ENCODE measurements around the gene SMPDL3B. TPM values are rescaled to one million over a fixed set of nuclear protein-coding genes. Genes with fewer than 3 reads are reported as not detected.

Gene SMPDL3B, protein sequence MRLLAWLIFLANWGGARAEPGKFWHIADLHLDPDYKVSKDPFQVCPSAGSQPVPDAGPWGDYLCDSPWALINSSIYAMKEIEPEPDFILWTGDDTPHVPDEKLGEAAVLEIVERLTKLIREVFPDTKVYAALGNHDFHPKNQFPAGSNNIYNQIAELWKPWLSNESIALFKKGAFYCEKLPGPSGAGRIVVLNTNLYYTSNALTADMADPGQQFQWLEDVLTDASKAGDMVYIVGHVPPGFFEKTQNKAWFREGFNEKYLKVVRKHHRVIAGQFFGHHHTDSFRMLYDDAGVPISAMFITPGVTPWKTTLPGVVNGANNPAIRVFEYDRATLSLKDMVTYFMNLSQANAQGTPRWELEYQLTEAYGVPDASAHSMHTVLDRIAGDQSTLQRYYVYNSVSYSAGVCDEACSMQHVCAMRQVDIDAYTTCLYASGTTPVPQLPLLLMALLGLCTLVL
- total RNA-seq, result 0.42 TPM
- polyA plus RNA-seq, result 0.49 TPM

DNA sequence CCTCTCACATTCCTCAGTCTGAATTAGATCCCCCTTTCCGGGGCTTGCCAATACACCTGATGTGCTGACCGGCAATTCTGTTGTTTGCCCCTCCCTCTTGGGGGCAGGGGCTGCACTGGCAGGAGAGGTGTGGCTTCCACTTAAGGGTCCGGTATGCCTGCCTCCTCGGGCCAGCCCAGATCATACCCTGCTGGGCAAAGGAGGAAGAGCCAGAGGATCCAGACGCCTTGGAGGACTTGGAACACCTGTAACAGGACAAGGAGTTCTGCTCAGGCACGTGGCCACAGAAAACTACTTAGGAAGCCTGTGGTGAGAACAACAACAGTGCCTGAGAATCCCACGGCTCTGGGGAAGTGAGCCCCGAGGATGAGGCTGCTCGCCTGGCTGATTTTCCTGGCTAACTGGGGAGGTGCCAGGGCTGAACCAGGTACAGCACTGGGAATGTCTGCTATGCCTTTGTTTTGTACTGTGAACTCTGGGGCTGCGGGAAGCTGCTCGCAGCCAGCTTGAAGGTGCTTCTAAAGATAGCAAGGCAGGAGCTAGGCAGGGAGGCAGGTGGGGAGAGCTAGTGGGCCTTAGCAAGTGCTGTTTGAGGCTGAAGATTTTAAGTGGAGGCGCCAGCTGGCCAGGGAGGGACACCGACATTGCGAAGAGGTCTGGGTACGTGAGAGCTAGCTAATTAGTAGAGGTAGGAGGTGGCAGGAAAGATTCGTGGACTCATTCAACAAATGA, at the start of gene SMPDL3B:
SMPDL3B (plus strand) TSS at position 183 of the 732 bp plus-strand sequence; CDS start at position 367, 184 bp downstream.
- H3K4me1 ChIP-seq (ENCODE audit: insufficient read depth), result no peaks in the 10 kb centered on the region
- no peak for DNase-seq (ENCODE audit: extremely low spot score)
- H3K27ac ChIP-seq (ENCODE audit: low read depth), result no peak within 1 kb of the TSS
- 5% methylated on average over 16 of the region's 16 CpGs for WGBS
- H3K4me3 ChIP-seq (ENCODE audit: low read depth, low read length), result no peak within 1 kb of the TSS
- no peaks in the 10 kb centered on the region for H3K36me3 ChIP-seq (ENCODE audit: insufficient read depth)

DNA sequence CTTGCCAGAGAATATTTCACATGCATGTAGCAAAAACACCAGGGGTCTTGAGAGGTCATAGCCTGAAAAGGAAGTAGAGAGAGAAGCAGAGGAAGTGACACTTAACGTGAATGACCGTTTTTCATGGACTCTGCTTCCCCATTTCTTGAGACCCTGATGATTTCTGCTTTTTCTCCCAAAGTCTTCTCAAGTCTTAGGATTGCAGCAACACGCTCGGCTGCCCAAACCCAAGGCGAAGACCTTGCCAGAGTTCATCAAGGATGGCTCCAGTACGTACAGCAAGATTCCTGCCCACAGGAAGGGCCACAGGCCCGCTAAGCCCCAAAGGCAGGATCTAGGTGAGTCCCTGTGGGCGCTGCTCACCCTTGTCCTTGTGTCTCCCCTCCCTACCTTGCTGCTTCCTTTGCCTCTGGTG, 49.7 kb upstream of the SMPDL3B start:
- Histone ChIP-seq H3K4me1 (ENCODE audit: insufficient read depth) (no peaks in the 10 kb centered on the region), H3K4me3 (ENCODE audit: low read depth, low read length) (no peak overlapping the region), H3K36me3 (ENCODE audit: insufficient read depth) (peaks cover 2% of the 10 kb centered on the region), H3K27ac (ENCODE audit: low read depth) (no peak overlapping the region)
- no peak for DNase-seq (ENCODE audit: extremely low spot score)
- 87% methylated on average over 8 of the region's 8 CpGs for WGBS

DNA sequence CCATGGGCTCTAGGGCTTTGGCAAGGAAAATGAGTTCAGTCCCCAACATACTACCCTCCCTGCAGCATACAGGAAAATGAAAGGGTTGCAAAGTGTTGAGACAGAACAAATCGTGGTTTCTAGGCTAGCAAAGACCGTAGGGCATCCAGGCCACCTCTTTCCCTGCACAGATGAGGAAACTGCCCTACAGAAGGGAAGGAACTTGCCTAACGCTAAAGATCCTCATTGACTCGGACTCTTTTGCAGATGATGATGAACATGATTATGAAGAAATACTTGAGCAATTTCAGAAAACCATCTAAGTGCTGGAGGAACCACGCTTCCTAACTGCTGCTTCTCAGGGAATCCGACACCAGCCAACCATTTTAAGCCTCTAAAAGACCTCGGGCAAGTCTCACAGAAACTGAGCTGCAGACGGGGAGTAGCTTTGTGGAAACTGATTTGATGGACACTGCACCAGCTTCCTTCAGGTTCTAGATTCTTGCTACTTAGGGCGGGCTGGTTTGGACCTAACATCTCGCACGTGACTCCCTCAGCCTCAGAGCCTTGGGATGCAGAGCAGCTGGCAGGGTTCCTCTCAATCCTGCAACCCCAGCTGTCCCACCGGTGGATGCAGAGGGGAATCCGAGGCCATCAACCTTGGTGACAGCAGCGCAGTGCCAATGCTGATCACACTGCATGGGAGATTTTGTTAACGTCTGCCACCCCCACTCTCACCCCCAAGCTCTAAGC, 49.0 kb upstream of the SMPDL3B start:
- H3K4me3 ChIP-seq (ENCODE audit: low read depth, low read length), result no peak overlapping the region
- H3K36me3 ChIP-seq (ENCODE audit: insufficient read depth), result peaks cover 3% of the 10 kb centered on the region
- WGBS, result 86% methylated on average over 15 of the region's 15 CpGs
- no peaks in the 10 kb centered on the region for H3K4me1 ChIP-seq (ENCODE audit: insufficient read depth)
- H3K27ac ChIP-seq (ENCODE audit: low read depth), result no peak overlapping the region
- DNase-seq (ENCODE audit: extremely low spot score), result no peak

DNA sequence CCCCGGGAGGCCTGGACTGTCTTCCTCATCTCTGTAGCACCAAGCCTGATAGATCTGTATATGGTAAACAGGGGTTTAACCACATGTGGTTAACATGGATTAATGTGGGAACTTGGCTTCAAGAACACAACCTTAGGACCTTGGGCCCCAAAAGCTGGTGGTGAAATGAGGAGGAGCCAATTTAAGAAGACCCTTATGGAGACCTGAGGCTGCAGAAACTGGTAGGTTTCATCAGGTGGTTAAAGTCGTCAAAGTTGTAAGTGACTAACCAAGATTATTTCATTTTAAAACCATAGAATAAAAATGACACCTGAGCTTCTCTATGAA, 48.5 kb upstream of the SMPDL3B start:
- DNase-seq (ENCODE audit: extremely low spot score), result no peak
- WGBS, result 89% methylated on average over 2 of the region's 2 CpGs
- Histone ChIP-seq H3K27ac (ENCODE audit: low read depth) (no peak overlapping the region), H3K4me3 (ENCODE audit: low read depth, low read length) (no peak overlapping the region), H3K4me1 (ENCODE audit: insufficient read depth) (no peaks in the 10 kb centered on the region), H3K36me3 (ENCODE audit: insufficient read depth) (peaks cover 3% of the 10 kb centered on the region)

DNA sequence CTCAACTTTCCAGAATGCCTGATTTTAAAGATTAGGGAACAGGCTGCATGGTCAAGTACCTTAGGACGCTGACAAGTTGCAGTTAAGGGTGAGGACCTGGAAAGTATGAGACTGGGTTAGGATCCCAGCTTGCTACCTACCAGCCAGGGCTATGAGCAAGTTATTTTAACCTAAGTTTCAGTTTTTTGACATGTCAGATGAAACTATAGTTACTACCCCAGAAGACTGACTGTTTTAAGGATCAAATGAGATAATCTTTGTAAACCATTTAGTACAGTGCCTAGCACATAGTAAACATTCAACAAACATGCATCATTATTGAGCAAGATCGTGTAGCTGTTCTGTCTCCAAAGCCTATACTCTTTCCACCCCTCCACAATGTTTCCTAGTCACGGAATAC, 48.1 kb upstream of the SMPDL3B start:
- no peaks in the 10 kb centered on the region for H3K4me1 ChIP-seq (ENCODE audit: insufficient read depth)
- no peak overlapping the region for H3K4me3 ChIP-seq (ENCODE audit: low read depth, low read length)
- no peak overlapping the region for H3K27ac ChIP-seq (ENCODE audit: low read depth)
- 83% methylated on average over 3 of the region's 3 CpGs for WGBS
- peaks cover 7% of the 10 kb centered on the region for H3K36me3 ChIP-seq (ENCODE audit: insufficient read depth)
- DNase-seq (ENCODE audit: extremely low spot score), result no peak

DNA sequence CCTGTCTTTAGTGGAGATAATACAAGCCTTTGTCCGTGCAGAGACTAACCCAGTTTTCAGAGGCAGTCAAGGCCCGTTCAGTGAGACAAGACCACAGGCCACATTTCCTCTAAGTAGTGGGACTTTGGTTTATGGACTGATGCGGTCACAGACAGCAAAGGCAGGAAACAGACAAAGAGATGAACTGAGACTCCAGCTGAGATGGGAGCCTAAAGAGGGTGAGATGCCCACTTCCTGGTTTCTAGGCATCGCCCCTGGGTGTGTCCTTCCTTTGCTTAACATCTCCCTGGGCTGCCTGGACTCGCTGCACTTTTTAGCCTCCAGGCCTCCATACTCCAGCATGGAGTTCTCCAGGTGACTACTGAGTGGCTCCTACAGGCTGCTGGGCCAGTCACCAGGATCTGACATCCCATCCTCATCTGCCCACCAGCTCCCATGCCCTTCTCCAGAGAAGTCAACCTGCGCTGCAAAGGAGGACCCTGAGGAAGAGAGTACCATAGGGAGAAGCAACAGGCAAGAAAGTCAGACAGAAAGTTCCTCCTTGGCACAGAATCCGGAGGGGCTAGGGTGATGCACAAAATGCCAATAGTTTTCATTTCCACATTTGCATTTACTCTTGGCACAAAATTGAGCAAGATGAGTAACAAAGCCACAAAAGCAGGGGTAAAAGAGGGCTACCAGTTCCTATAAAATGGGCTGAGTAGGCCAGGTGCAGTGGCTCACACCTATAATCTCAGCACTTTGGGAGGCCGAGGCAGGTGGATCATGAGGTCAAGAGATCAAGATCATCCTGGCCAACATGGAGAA, 47.4 kb upstream of the SMPDL3B start:
- WGBS, result 72% methylated on average over 8 of the region's 8 CpGs
- peaks cover 10% of the 10 kb centered on the region for H3K36me3 ChIP-seq (ENCODE audit: insufficient read depth)
- no peak for DNase-seq (ENCODE audit: extremely low spot score)
- H3K4me1 ChIP-seq (ENCODE audit: insufficient read depth), result no peaks in the 10 kb centered on the region
- H3K27ac ChIP-seq (ENCODE audit: low read depth), result no peak overlapping the region
- H3K4me3 ChIP-seq (ENCODE audit: low read depth, low read length), result no peak overlapping the region

DNA sequence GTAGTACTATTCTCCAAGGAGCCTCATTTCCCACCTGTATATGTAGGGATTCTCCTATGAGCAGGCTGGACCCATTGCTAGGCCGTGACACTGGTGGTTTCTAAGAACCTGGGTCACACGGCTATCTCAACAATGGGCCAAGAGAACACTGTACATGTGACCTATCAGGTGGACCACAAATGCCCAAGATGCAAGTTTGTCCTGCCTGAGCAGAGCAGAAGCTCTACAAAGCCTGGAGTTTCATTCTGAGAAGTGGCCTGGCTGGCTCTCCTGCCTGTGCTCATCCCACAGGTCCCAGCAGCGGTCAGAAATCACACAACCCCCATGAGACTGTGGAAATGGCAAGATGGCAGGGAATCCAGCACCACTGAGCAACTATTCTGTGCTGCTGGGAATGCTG, 45.3 kb upstream of the SMPDL3B start:
- DNase-seq (ENCODE audit: extremely low spot score), result no peak
- 91% methylated on average over 3 of the region's 3 CpGs for whole genome bisulfite sequencing
- Histone ChIP-seq H3K4me1 (ENCODE audit: insufficient read depth) (no peaks in the 10 kb centered on the region), H3K36me3 (ENCODE audit: insufficient read depth) (peaks cover 15% of the 10 kb centered on the region), H3K27ac (ENCODE audit: low read depth) (no peak overlapping the region), H3K4me3 (ENCODE audit: low read depth, low read length) (no peak overlapping the region)

DNA sequence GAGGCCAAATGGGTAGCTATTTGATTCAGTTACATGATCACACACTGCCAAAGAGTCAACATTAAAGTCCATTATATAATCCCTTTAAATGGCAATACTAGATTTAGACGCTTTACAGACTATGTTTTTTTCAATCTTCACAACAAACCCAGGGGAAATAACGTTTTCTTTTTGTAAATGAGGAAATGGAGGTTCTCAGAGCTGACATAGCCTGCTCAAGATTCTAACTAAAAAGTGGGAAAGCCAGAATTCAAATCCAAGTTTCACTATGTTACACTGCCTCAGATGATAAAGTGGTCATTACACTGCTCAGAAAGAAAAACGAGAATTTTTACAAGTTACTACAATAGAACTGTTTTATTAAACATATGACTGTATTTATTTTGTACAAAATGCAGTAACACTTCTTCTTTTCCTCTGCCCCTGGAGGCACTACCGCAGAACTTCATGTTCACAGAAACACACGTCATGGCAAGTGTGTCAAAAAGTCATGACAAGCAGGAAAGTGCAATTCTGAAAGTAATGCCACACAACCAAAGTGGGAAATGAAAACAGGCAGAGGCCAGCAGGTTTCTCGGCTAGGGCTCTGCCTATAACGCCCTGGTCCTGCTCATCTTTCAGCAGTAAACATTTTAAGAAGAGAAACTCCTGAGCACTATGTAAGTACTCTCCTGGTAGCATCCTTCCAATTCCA, 43.5 kb upstream of the SMPDL3B start:
- H3K27ac ChIP-seq (ENCODE audit: low read depth), result no peak overlapping the region
- H3K4me3 ChIP-seq (ENCODE audit: low read depth, low read length), result no peak overlapping the region
- no peaks in the 10 kb centered on the region for H3K4me1 ChIP-seq (ENCODE audit: insufficient read depth)
- 80% methylated on average over 7 of the region's 7 CpGs for WGBS
- no peak for DNase-seq (ENCODE audit: extremely low spot score)
- H3K36me3 ChIP-seq (ENCODE audit: insufficient read depth), result peaks cover 21% of the 10 kb centered on the region

DNA sequence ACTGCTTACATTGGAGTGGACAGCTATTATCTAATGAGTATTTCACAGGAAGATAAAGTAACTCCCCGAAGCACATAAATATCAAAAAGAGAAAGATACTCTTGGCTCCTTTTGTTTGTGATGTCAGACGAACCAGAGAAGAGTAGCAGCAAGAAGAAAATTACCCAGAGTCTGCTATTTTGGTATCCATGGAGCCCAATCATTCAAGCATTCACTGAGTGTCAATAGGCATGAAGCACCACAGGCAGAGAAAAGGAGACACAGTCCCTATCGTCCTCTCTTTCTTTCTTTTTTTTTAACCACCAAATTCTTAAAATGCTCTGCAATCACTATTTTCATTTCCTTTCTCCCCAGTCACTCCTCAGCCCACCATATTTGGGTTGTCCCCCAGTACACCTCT, 40.3 kb upstream of the SMPDL3B start:
- Histone ChIP-seq H3K27ac (ENCODE audit: low read depth) (no peak overlapping the region), H3K4me3 (ENCODE audit: low read depth, low read length) (no peak overlapping the region), H3K4me1 (ENCODE audit: insufficient read depth) (no peaks in the 10 kb centered on the region), H3K36me3 (ENCODE audit: insufficient read depth) (peaks cover 23% of the 10 kb centered on the region)
- no peak for DNase-seq (ENCODE audit: extremely low spot score)
- 81% methylated on average over 3 of the region's 3 CpGs for WGBS

DNA sequence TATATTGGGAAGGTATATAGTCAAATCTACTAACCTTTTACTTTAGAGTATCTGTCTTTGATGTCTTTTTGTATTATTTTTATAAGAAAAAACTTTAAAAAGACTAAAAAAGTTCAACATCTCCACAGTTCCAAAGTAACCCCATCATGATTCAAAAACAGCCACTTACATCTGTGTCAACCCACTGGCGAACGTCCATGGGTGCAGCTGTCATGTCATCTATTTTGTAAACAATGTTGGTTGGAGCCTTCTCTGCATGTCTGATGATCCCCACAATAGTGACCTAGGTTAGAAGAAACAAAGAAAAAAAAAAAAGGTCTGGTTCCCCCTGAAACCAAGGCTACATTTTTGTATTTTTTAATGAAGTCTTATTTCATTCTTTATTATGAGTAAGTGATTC, 28.0 kb upstream of the SMPDL3B start:
- Histone ChIP-seq H3K4me1 (ENCODE audit: insufficient read depth) (no peaks in the 10 kb centered on the region), H3K4me3 (ENCODE audit: low read depth, low read length) (no peak overlapping the region), H3K27ac (ENCODE audit: low read depth) (no peak overlapping the region), H3K36me3 (ENCODE audit: insufficient read depth) (peaks cover 2% of the 10 kb centered on the region)
- no peak for DNase-seq (ENCODE audit: extremely low spot score)
- WGBS, result 79% methylated on average over 2 of the region's 2 CpGs

DNA sequence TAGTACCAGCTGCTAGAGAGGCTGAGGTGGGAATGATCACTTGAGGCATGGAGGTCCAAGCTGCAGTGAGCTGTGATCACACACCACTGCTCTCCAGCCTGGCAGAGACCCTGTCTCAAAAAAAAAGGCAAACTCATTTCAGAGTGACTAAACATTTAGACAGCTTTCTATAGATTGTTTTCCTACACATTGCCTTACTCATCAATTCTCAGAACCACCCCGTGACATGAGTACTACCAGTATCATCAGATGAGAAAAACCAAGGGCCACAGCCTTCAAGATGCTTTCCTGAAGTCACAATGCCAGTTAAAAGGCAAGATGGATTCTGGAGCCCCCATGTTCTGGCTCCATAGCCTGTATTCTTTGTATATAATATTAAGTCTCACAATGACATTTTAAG, 22.4 kb upstream of the SMPDL3B start:
- WGBS, result 94% methylated on average over 1 of the region's 1 CpG
- no peaks in the 10 kb centered on the region for H3K4me1 ChIP-seq (ENCODE audit: insufficient read depth)
- no peak overlapping the region for H3K4me3 ChIP-seq (ENCODE audit: low read depth, low read length)
- DNase-seq (ENCODE audit: extremely low spot score), result no peak
- no peak overlapping the region for H3K27ac ChIP-seq (ENCODE audit: low read depth)
- H3K36me3 ChIP-seq (ENCODE audit: insufficient read depth), result no peaks in the 10 kb centered on the region

DNA sequence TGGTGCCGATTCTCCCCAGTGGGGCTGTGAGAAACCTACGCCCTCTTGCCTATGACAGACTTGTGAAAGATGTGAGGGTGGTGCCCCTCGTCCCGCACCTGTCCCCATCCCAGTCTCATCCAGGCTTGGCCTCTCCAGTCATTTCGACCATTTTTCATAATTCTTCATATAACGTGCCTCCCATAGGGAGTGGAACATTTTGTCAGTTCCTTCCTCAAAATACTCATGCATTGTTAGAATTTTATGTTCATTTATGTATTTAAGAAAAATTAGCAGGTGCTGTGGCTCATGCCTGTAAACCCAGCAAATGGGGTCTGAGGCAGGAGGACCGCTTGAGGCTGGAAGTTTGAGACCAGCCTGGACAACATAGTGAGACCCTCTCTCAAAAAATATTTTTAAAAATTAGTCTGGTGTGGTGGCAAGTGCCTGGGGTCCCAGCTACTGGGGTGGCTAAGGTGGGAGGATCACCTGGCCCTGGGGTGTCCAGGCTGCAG, 19.7 kb upstream of the SMPDL3B start:
- H3K4me1 ChIP-seq (ENCODE audit: insufficient read depth), result no peaks in the 10 kb centered on the region
- WGBS, result 67% methylated on average over 7 of the region's 7 CpGs
- H3K36me3 ChIP-seq (ENCODE audit: insufficient read depth), result no peaks in the 10 kb centered on the region
- H3K4me3 ChIP-seq (ENCODE audit: low read depth, low read length), result no peak overlapping the region
- no peak for DNase-seq (ENCODE audit: extremely low spot score)
- peak overlapping the region; percentile 48 for H3K27ac ChIP-seq (ENCODE audit: low read depth)
